SH-SY5Y (cell line): ENCODE data around the gene CCDC9B.

Experiments used
- GATA2 ChIP-seq: IDR thresholded peaks from 2 replicates; pipeline ENCODE4 v1.6.1; 2011; ENCODE audit warnings: mild to moderate bottlenecking, low read depth, low read length
- GATA3 ChIP-seq: IDR thresholded peaks from 2 replicates; pipeline ENCODE4 v1.6.1; 2011; ENCODE audit warnings: low read depth, mild to moderate bottlenecking, low read length, moderate library complexity

GRCh38 chr15:40347559-40348473 lies 7.1 kb upstream of the CCDC9B start:
- no peak for TF ChIP-seq GATA2
- no peak for TF ChIP-seq GATA3
